Measurements from ENCODE around the gene FAM174C. TPM values are rescaled to one million over a fixed set of nuclear protein-coding genes. Genes with fewer than 3 reads are reported as not detected.
"Not testable (repeated sequence)": the region's sequence is repeated elsewhere in the genome, so short reads cannot be mapped to it uniquely, and the experiment has no call there.

The FAM174C gene
- total RNA-seq, 4 donors from 2014 or later, result 50.8 to 114 (median 64.6) TPM

GRCh38 chr19:1317274-1318003 is 42.1 kb downstream of the FAM174C start:
- peaks cover 0 to 21% of the 10 kb centered on the region in 2 donors for H3K4me1 ChIP-seq
- 63 to 75% methylated on average over 17 of the region's 17 CpGs for WGBS, 2 donors
- peaks cover 20% of the 10 kb centered on the region for H3K27me3 ChIP-seq
- intact Hi-C loops (cut with DNase I), result no loop called here
- H3K9me3 ChIP-seq, result no peaks in the 10 kb centered on the region
- DNase-seq, result no peak
- no peak overlapping the region for H3K27ac ChIP-seq
- H3K4me3 ChIP-seq (replicated peaks in 1 of 3), result no peak overlapping the region
- H3K36me3 ChIP-seq, result no peaks in the 10 kb centered on the region
- no peak for TF ChIP-seq POLR2A (IDR thresholded peaks at IDR 0.05)
- TF ChIP-seq CTCF (IDR thresholded peaks at IDR 0.05), result no peak

- no peak for TF ChIP-seq CTCF (IDR thresholded peaks at IDR 0.05)
- no peak for TF ChIP-seq POLR2A (IDR thresholded peaks at IDR 0.05)
- Histone ChIP-seq H3K9me3 (no peaks in the 10 kb centered on the region), H3K27ac (no peak overlapping the region), H3K4me3 (replicated peaks in 1 of 3) (no peak overlapping the region), H3K4me1 (peaks cover 0 to 8% of the 10 kb centered on the region in 2 donors), H3K36me3 (no peaks in the 10 kb centered on the region), H3K27me3 (peaks cover 20% of the 10 kb centered on the region)
- intact Hi-C loops (cut with DNase I), result no loop called here
- no peak for DNase-seq
- WGBS, 2 donors, result 57 to 61% methylated on average over 35 to 42 of the region's 46 CpGs
These were observed 43.5 kb downstream of the FAM174C start for GRCh38 chr19:1318678-1319471.

GRCh38 chr19:1320282-1320650 is 44.9 kb downstream of the FAM174C start:
- H3K27ac ChIP-seq; intact Hi-C loops (cut with DNase I); H3K9me3 ChIP-seq; H3K4me3 ChIP-seq (replicated peaks in 1 of 3); DNase-seq; H3K36me3 ChIP-seq: not testable (repeated sequence)
- Histone ChIP-seq H3K27me3 (peaks cover 11% of the 10 kb centered on the region), H3K4me1 (peaks cover 8 to 18% of the 10 kb centered on the region in 2 donors)
- WGBS, 2 donors, result 93 to 98% methylated on average over 3 of the region's 3 CpGs

- DNase-seq, result no peak
- intact Hi-C loops (cut with DNase I), result no loop called here
- no peaks in the 10 kb centered on the region for H3K9me3 ChIP-seq
- H3K27me3 ChIP-seq, result peaks cover under 1% of the 10 kb centered on the region
- WGBS, 2 donors, result 78 to 88% methylated on average over 4 to 9 of the region's 9 CpGs
- no peaks in the 10 kb centered on the region for H3K36me3 ChIP-seq
- peaks cover 11% of the 10 kb centered on the region in 2 donors for H3K4me1 ChIP-seq
- no peak overlapping the region for H3K4me3 ChIP-seq (replicated peaks in 1 of 3)
- H3K27ac ChIP-seq, result no peak overlapping the region
- no peak for TF ChIP-seq POLR2A (IDR thresholded peaks at IDR 0.05)
- TF ChIP-seq CTCF (IDR thresholded peaks at IDR 0.05), result no peak
These were observed 46.2 kb downstream of the FAM174C start for GRCh38 chr19:1321539-1321938.

GRCh38 chr19:1322198-1322981 is 47.1 kb downstream of the FAM174C start:
- intact Hi-C loops (cut with DNase I), result no loop called here
- Histone ChIP-seq H3K36me3 (no peaks in the 10 kb centered on the region), H3K27ac (no peak overlapping the region), H3K4me1 (peaks cover 11% of the 10 kb centered on the region in 2 donors), H3K9me3 (no peaks in the 10 kb centered on the region), H3K4me3 (replicated peaks in 1 of 3) (no peak overlapping the region), H3K27me3 (no peaks in the 10 kb centered on the region)
- WGBS, 2 donors, result 91 to 96% methylated on average over 14 to 16 of the region's 16 CpGs
- no peak for TF ChIP-seq POLR2A (IDR thresholded peaks at IDR 0.05)
- no peak for TF ChIP-seq CTCF (IDR thresholded peaks at IDR 0.05)
- DNase-seq, result no peak

Measured in thyroid gland (tissue), 4 donors.